ENCODE data around the gene ACY1. TPM values are rescaled to one million over a fixed set of nuclear protein-coding genes. Genes with fewer than 3 reads are reported as not detected.

Gene ACY1
- total and polyA plus RNA-seq, 10 of the 15 experiments (the other 5 are each of a cell fraction or from before 2014, with no cell fraction given), result 18.5 to 42.2 (median 27.8) TPM

DNA sequence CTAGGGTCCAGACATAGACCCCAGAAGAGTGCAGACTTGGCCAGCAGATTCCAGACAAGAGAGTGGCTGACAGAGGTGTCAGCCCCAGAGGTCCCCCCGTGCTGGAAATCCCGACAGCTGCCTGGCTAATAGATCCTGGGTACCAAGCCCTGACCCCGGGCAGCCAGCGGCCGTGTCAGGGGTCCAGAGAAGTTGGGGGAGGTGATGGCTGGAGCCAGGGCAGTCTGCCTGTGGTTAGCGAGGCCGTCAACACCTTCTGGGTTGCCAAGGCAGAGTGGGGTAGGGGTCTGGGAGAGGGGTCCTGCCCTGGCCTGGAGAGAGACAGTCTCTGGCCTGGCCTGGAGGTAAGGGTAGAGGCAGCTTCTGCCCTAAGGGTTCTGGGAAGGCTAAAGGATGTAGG is 37.5 kb downstream of the ACY1 start:
- in situ Hi-C loops (cut with MboI), result no loop called here
- no peak overlapping the region for H2AFZ ChIP-seq (ENCODE audit: control insufficient read depth, low read depth, low read length)
- 61% methylated on average over 7 of the region's 7 CpGs for WGBS (ENCODE audit: insufficient coverage, insufficient replicate concordance, low lambda C conversion rate, missing lambda C conversion rate)
- TF ChIP-seq ZNF207 (IDR thresholded peaks at IDR 0.05; ENCODE audit: borderline replicate concordance) (no peak), LARP7 (IDR thresholded peaks at IDR 0.05) (no peak), KLF5 (IDR thresholded peaks at IDR 0.05; ENCODE audit: partially characterized antibody) (no peak), RFX5 (IDR thresholded peaks at IDR 0.05; ENCODE audit: low read depth, low read length) (no peak), EP300 (IDR thresholded peaks at IDR 0.05; ENCODE audit: borderline replicate concordance in 1 of 2, control insufficient read depth in 1 of 2, low read depth in 2 of 2, low read length in 2 of 2) (no peak), NFXL1 (IDR thresholded peaks at IDR 0.05; ENCODE audit: borderline replicate concordance) (no peak), TCF7 (IDR thresholded peaks at IDR 0.05; ENCODE audit: borderline replicate concordance) (no peak)
- TF ChIP-seq, protein P1, sequence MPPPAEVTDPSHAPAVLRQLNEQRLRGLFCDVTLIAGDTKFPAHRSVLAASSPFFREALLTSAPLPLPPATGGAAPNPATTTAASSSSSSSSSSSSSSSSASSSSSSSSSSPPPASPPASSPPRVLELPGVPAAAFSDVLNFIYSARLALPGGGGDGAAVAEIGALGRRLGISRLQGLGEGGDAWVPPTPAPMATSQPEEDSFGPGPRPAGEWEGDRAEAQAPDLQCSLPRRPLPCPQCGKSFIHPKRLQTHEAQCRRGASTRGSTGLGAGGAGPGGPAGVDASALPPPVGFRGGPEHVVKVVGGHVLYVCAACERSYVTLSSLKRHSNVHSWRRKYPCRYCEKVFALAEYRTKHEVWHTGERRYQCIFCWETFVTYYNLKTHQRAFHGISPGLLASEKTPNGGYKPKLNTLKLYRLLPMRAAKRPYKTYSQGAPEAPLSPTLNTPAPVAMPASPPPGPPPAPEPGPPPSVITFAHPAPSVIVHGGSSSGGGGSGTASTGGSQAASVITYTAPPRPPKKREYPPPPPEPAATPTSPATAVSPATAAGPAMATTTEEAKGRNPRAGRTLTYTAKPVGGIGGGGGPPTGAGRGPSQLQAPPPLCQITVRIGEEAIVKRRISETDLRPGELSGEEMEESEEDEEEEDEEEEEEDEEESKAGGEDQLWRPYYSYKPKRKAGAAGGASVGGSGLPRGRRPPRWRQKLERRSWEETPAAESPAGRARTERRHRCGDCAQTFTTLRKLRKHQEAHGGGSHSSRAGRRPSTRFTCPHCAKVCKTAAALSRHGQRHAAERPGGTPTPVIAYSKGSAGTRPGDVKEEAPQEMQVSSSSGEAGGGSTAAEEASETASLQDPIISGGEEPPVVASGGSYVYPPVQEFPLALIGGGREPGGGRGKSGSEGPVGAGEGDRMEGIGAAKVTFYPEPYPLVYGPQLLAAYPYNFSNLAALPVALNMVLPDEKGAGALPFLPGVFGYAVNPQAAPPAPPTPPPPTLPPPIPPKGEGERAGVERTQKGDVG (CRISPR knock-in tag; IDR thresholded peaks at IDR 0.05), result no peak
- H3K27ac ChIP-seq (ENCODE audit: control insufficient read depth, insufficient read depth), result no peak overlapping the region
- no peak overlapping the region for H3K9ac ChIP-seq (ENCODE audit: control insufficient read depth, insufficient read depth, low read length)
- ChIA-PET SMC1A (ENCODE audit: uncharacterized antibody, unreplicated experiment) (interaction anchor here (1.1 to 12.8 kb wide), 4 partner anchors 8 to 34 kb away, joined by 8 to 116 read pairs (median 8); partner anchors contain the start of gene DUSP7), POLR2A (interaction anchor here (2.1 kb wide), 1 partner anchor 16 kb away, joined by 7 read pairs; no protein-coding TSS in a partner anchor), CTCF (interaction anchor here (1.2 to 3.9 kb wide), 5 partner anchors 16 to 51 kb away, joined by 3 to 17 read pairs (median 6); no protein-coding TSS in a partner anchor), RAD21 (ENCODE audit: unreplicated experiment) (interaction anchor here (5.2 to 7.1 kb wide), 3 partner anchors 16 to 32 kb away, joined by 42 to 70 read pairs (median 48); no protein-coding TSS in a partner anchor)
- no peak for FAIRE-seq
- ATAC-seq, result no peak
- no peaks in the 10 kb centered on the region for H3K9me3 ChIP-seq (replicated peaks; ENCODE audit: control insufficient read depth, insufficient read depth, low read length)
- DNase-seq (ENCODE audit: low read depth, low spot score), result no peak
- H3K4me2 ChIP-seq (ENCODE audit: control insufficient read depth, insufficient read depth), result no peak overlapping the region
- no peaks in the 10 kb centered on the region for H3K27me3 ChIP-seq (replicated peaks in 1 of 2; ENCODE audit: control insufficient read depth in 2 of 2, insufficient read depth in 2 of 2, low read length in 1 of 2)
- no peaks in the 10 kb centered on the region for H3K36me3 ChIP-seq (ENCODE audit: control insufficient read depth in 2 of 2, insufficient read depth in 2 of 2, low read length in 1 of 2)
- no TSS peak for BruUV-seq (replicated peaks)
- no peaks in the 10 kb centered on the region for H3K79me2 ChIP-seq (ENCODE audit: control insufficient read depth, insufficient read depth, low read length)
- intact Hi-C loops (cut with micrococcal nuclease; ENCODE audit: unreplicated experiment), result no loop called here
- H3K4me1 ChIP-seq (ENCODE audit: control insufficient read depth, insufficient read depth, low read length), result peaks cover 18% of the 10 kb centered on the region
- no peaks in the 10 kb centered on the region for H4K20me1 ChIP-seq (ENCODE audit: control insufficient read depth, insufficient read depth)
- no peak overlapping the region for H3K4me3 ChIP-seq

Measured in GM12878 (cell line).